Liver (tissue), 9 donors: ENCODE results near the gene CHD9NB. TPM values are rescaled to one million over a fixed set of nuclear protein-coding genes. Genes with fewer than 3 reads are reported as not detected.

Source experiments
- DNase-seq: peaks from one replicate; pipeline ENCODE4 v3.0.0-alpha.2; 2017; ENCODE audit warnings: low spot score
- H3K27ac ChIP-seq, 2 donors: one replicate each; pipeline ENCODE4 v1.7.0; 2013; ENCODE audit warnings: inconsistent platforms in 2 of 2, low read length in 2 of 2, control low read depth in 1 of 2, low read depth in 1 of 2, mild to moderate bottlenecking in 1 of 2
- H3K27me3 ChIP-seq, 4 donors: one replicate each; pipeline versions ENCODE4 v1.6.1 to v1.7.0; 2013; ENCODE audit warnings: low read length in 3 of 4, inconsistent platforms in 1 of 4, mild to moderate bottlenecking in 1 of 4, moderate library complexity in 1 of 4; ENCODE audit not compliant: control insufficient read depth in 4 of 4, insufficient read depth in 4 of 4
- H3K36me3 ChIP-seq, 4 donors: one replicate each; pipeline versions ENCODE4 v1.6.1 to v1.7.0; 2013; ENCODE audit warnings: low read length in 3 of 4, mild to moderate bottlenecking in 3 of 4, low read depth in 1 of 4, moderate library complexity in 1 of 4; ENCODE audit not compliant: control insufficient read depth in 4 of 4, insufficient read depth in 3 of 4
- H3K4me1 ChIP-seq, 4 donors: one replicate each; pipeline versions ENCODE4 v1.6.1 to v1.7.0; 2013; ENCODE audit warnings: low read length in 3 of 4, mild to moderate bottlenecking in 3 of 4, moderate library complexity in 1 of 4; ENCODE audit not compliant: control insufficient read depth in 4 of 4, insufficient read depth in 4 of 4
- H3K4me3 ChIP-seq, 3 donors: one replicate each; pipeline versions ENCODE4 v1.6.1 to v1.7.0; 2013; ENCODE audit warnings: low read length in 3 of 3, control low read depth in 1 of 3, low read depth in 1 of 3, mild to moderate bottlenecking in 1 of 3
- H3K9ac ChIP-seq, 2 donors: one replicate each; pipeline ENCODE4 v1.7.0; 2013; ENCODE audit warnings: low read length in 2 of 2, mild to moderate bottlenecking in 2 of 2, moderate library complexity in 2 of 2, control low read depth in 1 of 2, low read depth in 1 of 2
- H3K9me3 ChIP-seq, 4 donors: one replicate each; pipeline versions ENCODE4 v1.6.1 to v1.7.0; 2013; ENCODE audit warnings: low read length in 3 of 4; ENCODE audit not compliant: control insufficient read depth in 4 of 4
- EGR1 ChIP-seq, 2 donors: IDR thresholded peaks; 2 replicates each; pipeline ENCODE4 v1.6.1; 2016 to 2018; ENCODE audit warnings: antibody characterized with exemption in 2 of 2, low read depth in 2 of 2
- FOXA1 ChIP-seq: IDR thresholded peaks from 2 replicates; pipeline ENCODE4 v1.6.1; 2016; ENCODE audit warnings: antibody characterized with exemption
- FOXA2 ChIP-seq: IDR thresholded peaks from 2 replicates; pipeline ENCODE4 v1.6.1; 2016; ENCODE audit warnings: antibody characterized with exemption
- GABPA ChIP-seq, 2 donors: IDR thresholded peaks in 1 of 2; conservative IDR thresholded peaks in 1 of 2; 2 replicates each; pipeline ENCODE4 v1.6.1; 2016; ENCODE audit warnings: antibody characterized with exemption in 2 of 2, mild to moderate bottlenecking in 1 of 2, moderate library complexity in 1 of 2
- HNF4A ChIP-seq, 2 donors: conservative IDR thresholded peaks; 2 replicates each; pipeline ENCODE4 v1.6.1; 2016; ENCODE audit warnings: antibody characterized with exemption in 2 of 2, mild to moderate bottlenecking in 2 of 2
- HNF4G ChIP-seq: IDR thresholded peaks from 2 replicates; pipeline ENCODE4 v1.6.1; 2016; ENCODE audit warnings: antibody characterized with exemption
- JUND ChIP-seq, 2 donors: IDR thresholded peaks; 2 replicates each; pipeline ENCODE4 v1.6.1; 2016; ENCODE audit warnings: antibody characterized with exemption in 2 of 2
- NR2F2 ChIP-seq: IDR thresholded peaks from 2 replicates; pipeline ENCODE4 v1.6.1; 2016; ENCODE audit warnings: antibody characterized with exemption
- RAD21 ChIP-seq, 2 donors: IDR thresholded peaks; 2 replicates each; pipeline ENCODE4 v1.6.1; 2016; ENCODE audit warnings: antibody characterized with exemption in 2 of 2, mild to moderate bottlenecking in 2 of 2
- REST ChIP-seq: IDR thresholded peaks from 2 replicates; pipeline ENCODE4 v1.6.1; 2016; ENCODE audit warnings: antibody characterized with exemption, mild to moderate bottlenecking
- RXRA ChIP-seq, 2 donors: IDR thresholded peaks; 2 replicates each; pipeline ENCODE4 v1.6.1; 2017 to 2018; ENCODE audit warnings: antibody characterized with exemption in 2 of 2, mild to moderate bottlenecking in 1 of 2
- SP1 ChIP-seq: IDR thresholded peaks from 2 replicates; pipeline ENCODE4 v1.6.1; 2018; ENCODE audit warnings: antibody characterized with exemption, mild to moderate bottlenecking
- TAF1 ChIP-seq: conservative IDR thresholded peaks from 2 replicates; pipeline ENCODE4 v1.6.1; 2016; ENCODE audit warnings: antibody characterized with exemption, mild to moderate bottlenecking
- YY1 ChIP-seq: IDR thresholded peaks from 2 replicates; pipeline ENCODE4 v1.6.1; 2016; ENCODE audit warnings: antibody characterized with exemption, mild to moderate bottlenecking
- WGBS: extraction: QIAGEN DNeasy Blood & Tissue Kit; methylation state at CpG from one replicate; pipeline ENCODE4 v1.1.7; 2013; 5-methylcytosine and 5-hydroxymethylcytosine counted together
- polyA plus RNA-seq, 2 donors: library from polyadenylated mRNA; stranded (reverse) in 1 of 2; unstranded in 1 of 2; fragments of 200-250 nt in 1 of 2; fragments of >200 nt in 1 of 2; fragmentation: Nextera tagmentation in 1 of 2; extraction: Ambion mirVana in 1 of 2; gene quantifications; one replicate each; pipeline versions ENCODE4 v1.2.1 to v1.2.3, GENCODE V29; 2013 to 2015
- total RNA-seq, 2 donors: library from RNA; depleted of rRNA; stranded (reverse); fragments of >200 nt; gene quantifications; one replicate each; pipeline ENCODE4 v1.2.3, GENCODE V29; 2014
- TF ChIP-seq, protein P1 (sequence below): IDR thresholded peaks from 2 replicates; pipeline ENCODE4 v1.6.1; 2016; ENCODE audit warnings: antibody characterized with exemption
- TF ChIP-seq, protein P2 (sequence below): fragments of 150-350 bp; IDR thresholded peaks from 2 replicates; pipeline ENCODE4 v1.5.1; 2017; ENCODE audit warnings: improper control_type of control experiment, low read depth, low read length; ENCODE audit not compliant: missing input control
- TF ChIP-seq, protein P3 (sequence below): IDR thresholded peaks from 2 replicates; pipeline ENCODE4 v1.6.1; 2016; ENCODE audit warnings: antibody characterized with exemption
- TF ChIP-seq, protein P4 (sequence below): IDR thresholded peaks from 2 replicates; pipeline ENCODE4 v1.6.1; 2016; ENCODE audit warnings: antibody characterized with exemption
- donor health status: healthy.
- donor health status: healthy.
- donor health status: healthy.
- donor health status: healthy.
- donor health status: healthy.

Gene CHD9NB
- total and polyA plus RNA-seq, 4 donors, result 0.05 to 0.42 (median 0.18) TPM; not detected in 1

GRCh38 chr16:53058882-53059281 lies 6.2 kb upstream of the CHD9NB start:
- H3K27ac ChIP-seq, result peak overlapping the region; percentile 37 to 60
- DNase-seq, result no peak
- 57% methylated on average over 5 of the region's 5 CpGs for WGBS
- H3K27me3 ChIP-seq, result no peaks in the 10 kb centered on the region
- no peak overlapping the region for H3K9ac ChIP-seq
- peaks cover 10 to 47% (median 35%) of the 10 kb centered on the region in 4 donors for H3K4me1 ChIP-seq
- no peaks in the 10 kb centered on the region for H3K36me3 ChIP-seq
- no peak overlapping the region for H3K4me3 ChIP-seq
- TF ChIP-seq, protein P1, sequence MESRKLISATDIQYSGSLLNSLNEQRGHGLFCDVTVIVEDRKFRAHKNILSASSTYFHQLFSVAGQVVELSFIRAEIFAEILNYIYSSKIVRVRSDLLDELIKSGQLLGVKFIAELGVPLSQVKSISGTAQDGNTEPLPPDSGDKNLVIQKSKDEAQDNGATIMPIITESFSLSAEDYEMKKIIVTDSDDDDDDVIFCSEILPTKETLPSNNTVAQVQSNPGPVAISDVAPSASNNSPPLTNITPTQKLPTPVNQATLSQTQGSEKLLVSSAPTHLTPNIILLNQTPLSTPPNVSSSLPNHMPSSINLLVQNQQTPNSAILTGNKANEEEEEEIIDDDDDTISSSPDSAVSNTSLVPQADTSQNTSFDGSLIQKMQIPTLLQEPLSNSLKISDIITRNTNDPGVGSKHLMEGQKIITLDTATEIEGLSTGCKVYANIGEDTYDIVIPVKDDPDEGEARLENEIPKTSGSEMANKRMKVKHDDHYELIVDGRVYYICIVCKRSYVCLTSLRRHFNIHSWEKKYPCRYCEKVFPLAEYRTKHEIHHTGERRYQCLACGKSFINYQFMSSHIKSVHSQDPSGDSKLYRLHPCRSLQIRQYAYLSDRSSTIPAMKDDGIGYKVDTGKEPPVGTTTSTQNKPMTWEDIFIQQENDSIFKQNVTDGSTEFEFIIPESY, result no peak
- TF ChIP-seq REST, result no peak
- TF ChIP-seq FOXA1, result no peak
- no peak for TF ChIP-seq NR2F2
- TF ChIP-seq, protein P2, sequence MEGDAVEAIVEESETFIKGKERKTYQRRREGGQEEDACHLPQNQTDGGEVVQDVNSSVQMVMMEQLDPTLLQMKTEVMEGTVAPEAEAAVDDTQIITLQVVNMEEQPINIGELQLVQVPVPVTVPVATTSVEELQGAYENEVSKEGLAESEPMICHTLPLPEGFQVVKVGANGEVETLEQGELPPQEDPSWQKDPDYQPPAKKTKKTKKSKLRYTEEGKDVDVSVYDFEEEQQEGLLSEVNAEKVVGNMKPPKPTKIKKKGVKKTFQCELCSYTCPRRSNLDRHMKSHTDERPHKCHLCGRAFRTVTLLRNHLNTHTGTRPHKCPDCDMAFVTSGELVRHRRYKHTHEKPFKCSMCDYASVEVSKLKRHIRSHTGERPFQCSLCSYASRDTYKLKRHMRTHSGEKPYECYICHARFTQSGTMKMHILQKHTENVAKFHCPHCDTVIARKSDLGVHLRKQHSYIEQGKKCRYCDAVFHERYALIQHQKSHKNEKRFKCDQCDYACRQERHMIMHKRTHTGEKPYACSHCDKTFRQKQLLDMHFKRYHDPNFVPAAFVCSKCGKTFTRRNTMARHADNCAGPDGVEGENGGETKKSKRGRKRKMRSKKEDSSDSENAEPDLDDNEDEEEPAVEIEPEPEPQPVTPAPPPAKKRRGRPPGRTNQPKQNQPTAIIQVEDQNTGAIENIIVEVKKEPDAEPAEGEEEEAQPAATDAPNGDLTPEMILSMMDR, result no peak
- TF ChIP-seq RXRA (IDR thresholded peaks at IDR 0.05), result no peak
- no peak for TF ChIP-seq RAD21 (IDR thresholded peaks at IDR 0.05)
- no peak for TF ChIP-seq FOXA2
- no peak for TF ChIP-seq TAF1
- TF ChIP-seq YY1, result no peak
- TF ChIP-seq, protein P3, sequence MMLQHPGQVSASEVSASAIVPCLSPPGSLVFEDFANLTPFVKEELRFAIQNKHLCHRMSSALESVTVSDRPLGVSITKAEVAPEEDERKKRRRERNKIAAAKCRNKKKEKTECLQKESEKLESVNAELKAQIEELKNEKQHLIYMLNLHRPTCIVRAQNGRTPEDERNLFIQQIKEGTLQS, result no peak
- TF ChIP-seq JUND (IDR thresholded peaks at IDR 0.05), result no peak
- no peak for TF ChIP-seq HNF4G
- no peak for TF ChIP-seq HNF4A (conservative IDR thresholded peaks at IDR 0.05)
- TF ChIP-seq EGR1 (IDR thresholded peaks at IDR 0.05; ENCODE audit: low read depth in 2 of 2), result no peak
- no peak for TF ChIP-seq GABPA (IDR thresholded peaks at IDR 0.05 in 1 of 2, conservative IDR thresholded peaks at IDR 0.05 in 1 of 2)
- TF ChIP-seq SP1, result no peak
- TF ChIP-seq, protein P4, sequence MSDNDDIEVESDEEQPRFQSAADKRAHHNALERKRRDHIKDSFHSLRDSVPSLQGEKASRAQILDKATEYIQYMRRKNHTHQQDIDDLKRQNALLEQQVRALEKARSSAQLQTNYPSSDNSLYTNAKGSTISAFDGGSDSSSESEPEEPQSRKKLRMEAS, result no peak
- no peaks in the 10 kb centered on the region for H3K9me3 ChIP-seq
